Measurements from ENCODE around the gene ANKRD13A. TPM values are rescaled to one million over a fixed set of nuclear protein-coding genes. Genes with fewer than 3 reads are reported as not detected.

The ANKRD13A gene
- polyA plus RNA-seq, 6 donors from 2014 or later: 65.4 to 95.4 (median 78.7) TPM

GRCh38 chr12:110023059-110023980 is 24.1 kb downstream of the ANKRD13A start:
- Mint-ChIP-seq H3K4me1 (peaks cover 4 to 14% (median 7%) of the 10 kb centered on the region in 3 donors), H3K4me3 (no peak overlapping the region), H3K36me3 (peaks cover 13 to 29% of the 10 kb centered on the region in 2 donors), H3K27me3 (no peaks in the 10 kb centered on the region), H3K9me3 (no peaks in the 10 kb centered on the region), H3K27ac (peak overlapping the region in 2 of 6 donors; percentile 33 to 73)
- ATAC-seq (ENCODE audit: low read depth in 2 of 2): no peak
- no peak for DNase-seq

- H3K4me1 Mint-ChIP-seq: peaks cover 0 to 14% (median 7%) of the 10 kb centered on the region in 3 donors
- H3K4me3 Mint-ChIP-seq: no peak overlapping the region
- H3K27ac Mint-ChIP-seq: peak overlapping the region in 1 of 6 donors; percentile 73
- peaks cover 5 to 25% of the 10 kb centered on the region in 2 donors for H3K36me3 Mint-ChIP-seq
- ATAC-seq (ENCODE audit: low read depth in 2 of 2) (no peak), DNase-seq (no peak)
- H3K9me3 Mint-ChIP-seq: no peaks in the 10 kb centered on the region
- no peaks in the 10 kb centered on the region for H3K27me3 Mint-ChIP-seq
Observed at GRCh38 chr12:110024051-110024450, 24.8 kb downstream of the ANKRD13A start.

GRCh38 chr12:110028323-110028722 is 29.1 kb downstream of the ANKRD13A start:
- Mint-ChIP-seq H3K36me3 (peaks cover 0 to 23% of the 10 kb centered on the region in 2 donors), H3K4me3 (no peak overlapping the region), H3K4me1 (peaks cover 0 to 8% (median 7%) of the 10 kb centered on the region in 3 donors), H3K27ac (peak overlapping the region in 2 of 6 donors; percentile 73 to 81), H3K9me3 (no peaks in the 10 kb centered on the region), H3K27me3 (no peaks in the 10 kb centered on the region)
- no peak for ATAC-seq (ENCODE audit: low read depth in 2 of 2)
- no peak for DNase-seq

GRCh38 chr12:110029290-110029815 is 30.1 kb downstream of the ANKRD13A start:
- Mint-ChIP-seq H3K4me3 (no peak overlapping the region), H3K36me3 (peaks cover 4 to 31% of the 10 kb centered on the region in 2 donors), H3K27me3 (no peaks in the 10 kb centered on the region), H3K27ac (peak overlapping the region in 2 of 6 donors; percentile 32 to 67), H3K9me3 (no peaks in the 10 kb centered on the region), H3K4me1 (peaks cover 0 to under 1% (median 0%) of the 10 kb centered on the region in 3 donors)
- ATAC-seq (ENCODE audit: low read depth in 2 of 2): no peak
- DNase-seq: no peak

- H3K4me1 Mint-ChIP-seq: peaks cover 3 to 10% (median 9%) of the 10 kb centered on the region in 3 donors
- peaks cover 23 to 24% of the 10 kb centered on the region in 2 donors for H3K36me3 Mint-ChIP-seq
- H3K27ac Mint-ChIP-seq: peak overlapping the region in 1 of 6 donors; percentile 32
Observed at GRCh38 chr12:110033888-110034287, 34.7 kb downstream of the ANKRD13A start.

GRCh38 chr12:110035534-110036104 is 36.4 kb downstream of the ANKRD13A start:
- Mint-ChIP-seq H3K4me1 (peaks cover 9 to 16% (median 11%) of the 10 kb centered on the region in 3 donors), H3K4me3 (no peak overlapping the region), H3K27ac (peak overlapping the region in 1 of 6 donors; percentile 49), H3K36me3 (peaks cover 17 to 25% of the 10 kb centered on the region in 2 donors), H3K9me3 (no peaks in the 10 kb centered on the region), H3K27me3 (no peaks in the 10 kb centered on the region)
- ATAC-seq (ENCODE audit: low read depth in 2 of 2): no peak
- DNase-seq: no peak

More at GRCh38 chr12:110033888-110034287, 34.7 kb downstream of the ANKRD13A start:
- DNase-seq (no peak), ATAC-seq (ENCODE audit: low read depth in 2 of 2) (no peak)
- Mint-ChIP-seq H3K4me3 (no peak overlapping the region), H3K9me3 (no peaks in the 10 kb centered on the region), H3K27me3 (no peaks in the 10 kb centered on the region)

GRCh38 chr12:110037315-110037714 is 38.1 kb downstream of the ANKRD13A start:
- Mint-ChIP-seq H3K4me3 (no peak overlapping the region), H3K36me3 (peaks cover 17 to 25% of the 10 kb centered on the region in 2 donors), H3K27me3 (no peaks in the 10 kb centered on the region), H3K4me1 (peaks cover 9 to 18% (median 17%) of the 10 kb centered on the region in 3 donors), H3K9me3 (no peaks in the 10 kb centered on the region), H3K27ac (peak overlapping the region in 2 of 6 donors; percentile 56 to 57)
- ATAC-seq (ENCODE audit: low read depth in 2 of 2): no peak
- no peak for DNase-seq

GRCh38 chr12:110038741-110039084 is 39.5 kb downstream of the ANKRD13A start:
- ATAC-seq (ENCODE audit: low read depth in 2 of 2) (no peak), DNase-seq (no peak)
- Mint-ChIP-seq H3K27me3 (no peaks in the 10 kb centered on the region), H3K4me1 (peaks cover 15 to 30% (median 29%) of the 10 kb centered on the region in 3 donors), H3K9me3 (no peaks in the 10 kb centered on the region), H3K4me3 (no peak overlapping the region), H3K36me3 (peaks cover 17 to 25% of the 10 kb centered on the region in 2 donors), H3K27ac (peak overlapping the region in 3 of 6 donors; percentile 78 to 88 (median 84))

- Mint-ChIP-seq H3K27me3 (no peaks in the 10 kb centered on the region), H3K27ac (peak overlapping the region; percentile 4 to 88 (median 66)), H3K4me3 (peak overlapping the region in 1 of 8 donors; percentile 16), H3K36me3 (peaks cover 14 to 23% of the 10 kb centered on the region in 2 donors), H3K9me3 (no peaks in the 10 kb centered on the region), H3K4me1 (peaks cover 15 to 32% (median 29%) of the 10 kb centered on the region in 3 donors)
- DNase-seq (no peak), ATAC-seq (ENCODE audit: low read depth in 2 of 2) (no peak)
Observed at GRCh38 chr12:110039085-110039807, 40.0 kb downstream of the ANKRD13A start.

GRCh38 chr12:110042264-110042663 is 43.0 kb downstream of the ANKRD13A start:
- ATAC-seq (ENCODE audit: low read depth in 2 of 2) (no peak), DNase-seq (no peak)
- Mint-ChIP-seq H3K27me3 (no peaks in the 10 kb centered on the region), H3K4me1 (peaks cover 6 to 42% (median 33%) of the 10 kb centered on the region in 3 donors), H3K27ac (peak overlapping the region in 2 of 6 donors; percentile 61 to 98), H3K4me3 (no peak overlapping the region), H3K9me3 (no peaks in the 10 kb centered on the region), H3K36me3 (peaks cover 7 to 8% of the 10 kb centered on the region in 2 donors)

GRCh38 chr12:110046451-110047187 is 47.4 kb downstream of the ANKRD13A start:
- Mint-ChIP-seq H3K27ac (peak overlapping the region in 2 of 6 donors; percentile 15 to 60), H3K9me3 (peaks cover 0 to 3% (median 0%) of the 10 kb centered on the region in 7 donors), H3K36me3 (peaks cover 0 to 5% of the 10 kb centered on the region in 2 donors), H3K4me3 (peak overlapping the region in 7 of 8 donors; percentile 30 to 96 (median 93)), H3K27me3 (no peaks in the 10 kb centered on the region), H3K4me1 (peaks cover 30 to 68% (median 58%) of the 10 kb centered on the region in 3 donors)
- ATAC-seq (ENCODE audit: low read depth in 2 of 2) (no peak), DNase-seq (no peak)

- H3K4me3 Mint-ChIP-seq: peak overlapping the region; percentile 88 to 96 (median 93)
- peaks cover 30 to 64% (median 55%) of the 10 kb centered on the region in 3 donors for H3K4me1 Mint-ChIP-seq
- no peaks in the 10 kb centered on the region for H3K27me3 Mint-ChIP-seq
- DNase-seq (no peak), ATAC-seq (ENCODE audit: low read depth in 2 of 2) (no peak)
- peak overlapping the region in 5 of 6 donors; percentile 87 to 100 (median 99) for H3K27ac Mint-ChIP-seq
- peaks cover 0 to 5% of the 10 kb centered on the region in 2 donors for H3K36me3 Mint-ChIP-seq
- peaks cover 0 to 3% (median 0%) of the 10 kb centered on the region in 7 donors for H3K9me3 Mint-ChIP-seq
Observed at GRCh38 chr12:110047297-110047940, 48.2 kb downstream of the ANKRD13A start.

All from naive B cell (primary cell).